Osteocyte (in vitro differentiated cells): ENCODE results near the gene RBM20. TPM values are rescaled to one million over a fixed set of nuclear protein-coding genes. Genes with fewer than 3 reads are reported as not detected.
"Not testable (repeated sequence)": the region's sequence is repeated elsewhere in the genome, so short reads cannot be mapped to it uniquely, and the experiment has no call there.

Experiments used
- DNase-seq: peaks from one replicate; pipeline ENCODE4 v3.0.0; 2021; ENCODE audit warnings: mixed read lengths; ENCODE audit not compliant: unreplicated experiment; ENCODE audit errors: extremely low spot score
- H3K27ac Mint-ChIP-seq: one replicate; pipeline ENCODE4 v1.8.0; 2021; ENCODE audit warnings: mild to moderate bottlenecking, mixed read lengths; ENCODE audit not compliant: unreplicated experiment
- H3K27me3 Mint-ChIP-seq: one replicate; pipeline ENCODE4 v1.8.0; 2021; ENCODE audit warnings: mixed read lengths; ENCODE audit not compliant: unreplicated experiment
- H3K36me3 Mint-ChIP-seq: one replicate; pipeline ENCODE4 v1.8.0; 2021; ENCODE audit warnings: mixed read lengths; ENCODE audit not compliant: unreplicated experiment
- H3K4me1 Mint-ChIP-seq: one replicate; pipeline ENCODE4 v1.8.0; 2021; ENCODE audit warnings: mixed read lengths; ENCODE audit not compliant: unreplicated experiment
- H3K4me3 Mint-ChIP-seq: one replicate; pipeline ENCODE4 v1.8.0; 2021; ENCODE audit warnings: mild to moderate bottlenecking, moderate library complexity, mixed read lengths; ENCODE audit not compliant: unreplicated experiment
- H3K9me3 Mint-ChIP-seq: one replicate; pipeline ENCODE4 v1.8.0; 2021; ENCODE audit warnings: mixed read lengths; ENCODE audit not compliant: unreplicated experiment
- total RNA-seq: library from RNA; stranded (reverse); gene quantifications from 2 replicates; pipeline ENCODE4 v1.2.1, GENCODE V29; 2021
- TF ChIP-seq, protein P1 (sequence below): fragments of 200-600 bp; sonication (generic); IDR thresholded peaks from 2 replicates; pipeline ENCODE4 v1.5.0; 2021; ENCODE audit warnings: antibody characterized with exemption, mild to moderate bottlenecking, moderate library complexity

Gene RBM20
- total RNA-seq, 1 donor from 2014 or later: 1.6 TPM

DNA sequence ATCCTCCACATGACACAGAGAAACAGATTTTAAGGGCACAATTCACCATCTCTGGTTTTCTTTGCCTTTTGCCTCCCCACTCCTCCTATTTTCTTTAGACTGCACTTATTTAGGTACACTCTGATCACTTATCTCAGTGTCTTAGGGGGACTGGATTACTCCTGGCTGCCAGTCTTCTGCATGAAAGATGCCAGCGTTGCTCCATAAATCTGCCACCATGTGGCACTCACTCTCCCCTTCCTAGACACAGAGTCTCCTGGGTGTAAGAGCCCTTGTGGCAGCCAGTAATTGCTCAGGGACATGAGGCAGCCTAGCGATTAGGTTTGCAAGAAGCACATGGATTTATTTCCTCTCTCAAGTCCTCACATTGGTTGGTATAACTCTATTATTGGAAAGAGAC is 34.5 kb upstream of the RBM20 start:
- Mint-ChIP-seq H3K27ac (no peak overlapping the region), H3K27me3 (peaks cover 3% of the 10 kb centered on the region)

DNA sequence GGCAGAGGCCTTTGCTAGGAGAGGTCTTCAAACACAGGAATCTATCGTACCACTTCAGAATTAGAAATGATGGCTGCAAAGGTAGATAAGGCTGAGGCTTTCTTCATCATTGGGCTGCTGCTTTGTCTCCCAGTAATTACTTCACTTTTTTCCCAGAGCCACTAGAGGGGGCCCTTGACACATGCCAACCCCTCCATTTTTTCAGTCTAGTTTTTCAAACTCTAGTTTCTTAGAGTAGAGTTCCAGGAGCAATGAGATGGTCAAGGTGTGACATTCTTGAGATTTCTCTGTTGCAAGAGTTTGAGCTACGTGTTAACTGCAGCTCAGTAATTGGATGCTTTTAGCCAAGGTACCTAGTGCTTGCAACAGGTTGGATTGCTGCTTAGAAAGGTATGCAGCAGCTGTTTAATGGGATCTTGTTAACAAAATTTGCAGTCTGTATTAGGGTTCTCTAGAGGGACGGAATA is 33.8 kb upstream of the RBM20 start:
- no peaks in the 10 kb centered on the region for H3K9me3 Mint-ChIP-seq
- H3K27me3 Mint-ChIP-seq: peaks cover 3% of the 10 kb centered on the region
- peaks cover 9% of the 10 kb centered on the region for H3K4me1 Mint-ChIP-seq
- DNase-seq: no peak
- TF ChIP-seq, protein P1, sequence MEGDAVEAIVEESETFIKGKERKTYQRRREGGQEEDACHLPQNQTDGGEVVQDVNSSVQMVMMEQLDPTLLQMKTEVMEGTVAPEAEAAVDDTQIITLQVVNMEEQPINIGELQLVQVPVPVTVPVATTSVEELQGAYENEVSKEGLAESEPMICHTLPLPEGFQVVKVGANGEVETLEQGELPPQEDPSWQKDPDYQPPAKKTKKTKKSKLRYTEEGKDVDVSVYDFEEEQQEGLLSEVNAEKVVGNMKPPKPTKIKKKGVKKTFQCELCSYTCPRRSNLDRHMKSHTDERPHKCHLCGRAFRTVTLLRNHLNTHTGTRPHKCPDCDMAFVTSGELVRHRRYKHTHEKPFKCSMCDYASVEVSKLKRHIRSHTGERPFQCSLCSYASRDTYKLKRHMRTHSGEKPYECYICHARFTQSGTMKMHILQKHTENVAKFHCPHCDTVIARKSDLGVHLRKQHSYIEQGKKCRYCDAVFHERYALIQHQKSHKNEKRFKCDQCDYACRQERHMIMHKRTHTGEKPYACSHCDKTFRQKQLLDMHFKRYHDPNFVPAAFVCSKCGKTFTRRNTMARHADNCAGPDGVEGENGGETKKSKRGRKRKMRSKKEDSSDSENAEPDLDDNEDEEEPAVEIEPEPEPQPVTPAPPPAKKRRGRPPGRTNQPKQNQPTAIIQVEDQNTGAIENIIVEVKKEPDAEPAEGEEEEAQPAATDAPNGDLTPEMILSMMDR: peak; percentile 85
- H3K36me3 Mint-ChIP-seq: peaks cover under 1% of the 10 kb centered on the region
- no peak overlapping the region for H3K4me3 Mint-ChIP-seq
- no peak overlapping the region for H3K27ac Mint-ChIP-seq

More for the DNA sequence above, 34.5 kb upstream of the RBM20 start:
- Mint-ChIP-seq H3K36me3 (peaks cover 8% of the 10 kb centered on the region), H3K9me3 (no peaks in the 10 kb centered on the region), H3K4me3 (no peak overlapping the region), H3K4me1 (peaks cover 1% of the 10 kb centered on the region)
- TF ChIP-seq, protein P1: no peak
- DNase-seq: no peak

DNA sequence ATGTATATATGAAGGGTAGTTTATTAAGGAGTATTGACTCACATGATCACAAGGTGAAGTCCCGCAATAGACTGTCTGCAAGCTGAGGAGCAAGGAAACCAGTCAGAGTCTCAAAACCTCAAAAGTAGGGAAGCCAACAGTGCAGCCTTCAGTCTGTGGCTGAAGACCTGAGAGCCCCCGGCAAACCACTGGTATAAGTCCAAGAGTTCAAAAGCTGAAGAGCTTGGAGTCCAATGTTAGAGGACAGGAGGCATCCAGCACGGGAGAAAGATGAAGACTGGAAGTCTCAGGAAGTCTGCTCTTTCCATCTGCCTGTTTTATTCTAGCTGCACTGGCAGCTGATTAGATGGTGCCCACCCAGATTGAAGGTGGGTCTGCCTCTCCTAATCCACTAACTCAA is 33.4 kb upstream of the RBM20 start:
- not testable (repeated sequence) for H3K4me3 Mint-ChIP-seq, H3K27ac Mint-ChIP-seq
- peaks cover 11% of the 10 kb centered on the region for H3K4me1 Mint-ChIP-seq

DNA sequence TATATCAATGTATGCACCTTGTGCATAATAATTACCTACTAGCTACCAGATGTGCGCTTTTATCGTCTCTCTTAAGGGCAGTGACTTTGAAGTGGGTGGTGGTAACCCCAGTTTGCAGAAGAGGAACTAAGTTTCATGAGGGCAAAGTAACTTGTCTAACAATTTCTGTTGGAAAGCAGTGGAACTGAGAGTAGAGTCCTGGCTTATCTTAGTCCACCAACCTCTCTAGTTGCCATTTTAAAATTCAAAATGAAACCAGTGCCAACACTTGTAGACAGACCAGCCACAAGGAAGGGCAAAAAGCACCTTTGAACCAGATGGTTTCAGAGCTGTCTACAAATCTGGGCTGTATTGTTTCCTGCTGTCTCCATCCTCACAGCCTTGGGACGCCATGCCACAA is 32.0 kb upstream of the RBM20 start:
- no peaks in the 10 kb centered on the region for H3K9me3 Mint-ChIP-seq
- no peak for DNase-seq
- H3K36me3 Mint-ChIP-seq: no peaks in the 10 kb centered on the region
- peaks cover 11% of the 10 kb centered on the region for H3K4me1 Mint-ChIP-seq
- H3K27ac Mint-ChIP-seq: no peak overlapping the region
- H3K27me3 Mint-ChIP-seq: peaks cover 3% of the 10 kb centered on the region
- H3K4me3 Mint-ChIP-seq: no peak overlapping the region
- TF ChIP-seq, protein P1: no peak

More for the DNA sequence above, 33.4 kb upstream of the RBM20 start:
- DNase-seq, H3K27me3 Mint-ChIP-seq, H3K9me3 Mint-ChIP-seq, H3K36me3 Mint-ChIP-seq: not testable (repeated sequence)

DNA sequence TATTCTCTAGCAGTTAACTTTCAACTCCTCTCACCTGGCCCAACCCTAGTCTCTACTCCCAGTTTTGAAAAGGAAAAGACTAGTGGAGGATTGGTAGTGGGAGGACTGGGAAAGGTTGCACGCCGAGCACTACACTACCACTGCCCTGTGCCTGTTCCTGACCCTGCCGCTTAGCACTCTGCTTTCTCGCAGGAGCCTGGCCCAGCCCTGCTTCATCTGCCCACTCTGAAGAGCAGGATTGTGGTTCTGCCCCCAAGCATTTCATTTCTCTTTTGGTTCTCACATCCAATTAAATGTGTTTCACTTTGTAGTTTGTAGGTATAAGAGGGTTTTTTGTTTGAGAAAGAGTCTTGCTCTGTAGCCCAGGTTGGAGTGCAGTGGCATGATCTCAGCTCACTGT is 31.5 kb upstream of the RBM20 start:
- TF ChIP-seq, protein P1: no peak
- no peak for DNase-seq
- Mint-ChIP-seq H3K27ac (no peak overlapping the region), H3K4me1 (peaks cover 11% of the 10 kb centered on the region), H3K36me3 (no peaks in the 10 kb centered on the region), H3K27me3 (peaks cover 3% of the 10 kb centered on the region), H3K4me3 (no peak overlapping the region), H3K9me3 (no peaks in the 10 kb centered on the region)
